ENCODE results near the gene WBP4. TPM values are rescaled to one million over a fixed set of nuclear protein-coding genes. Genes with fewer than 3 reads are reported as not detected.
"Not testable (repeated sequence)": the region's sequence is repeated elsewhere in the genome, so short reads cannot be mapped to it uniquely, and the experiment has no call there.

The WBP4 gene
- total and polyA plus RNA-seq, 4 donors = 3.9 to 6.8 (median 5.5) TPM

GRCh38 chr13:41085961-41086585 lies 24.8 kb downstream of the WBP4 start:
- TF ChIP-seq FOXA1 (IDR thresholded peaks at IDR 0.05) = no peak
- no peak for TF ChIP-seq REST (IDR thresholded peaks at IDR 0.05)
- no peak for TF ChIP-seq ATF3 (IDR thresholded peaks at IDR 0.05)
- no peak for TF ChIP-seq CTCF (IDR thresholded peaks at IDR 0.05; ENCODE audit: low read depth, low read length, missing input control)
- no peak for TF ChIP-seq ZBTB33 (IDR thresholded peaks at IDR 0.05)
- H3K36me3 ChIP-seq (ENCODE audit: control insufficient read depth in 4 of 4, insufficient read depth in 3 of 4, low read depth in 1 of 4, low read length in 3 of 4) = peaks cover 4 to 13% (median 9%) of the 10 kb centered on the region in 4 donors
- no peak for DNase-seq (ENCODE audit: low spot score)
- WGBS = 73% methylated on average over 2 of the region's 2 CpGs
- no peak overlapping the region for H3K27ac ChIP-seq (ENCODE audit: low read depth in 1 of 2, low read length in 2 of 2)
- H3K4me3 ChIP-seq (ENCODE audit: low read depth in 1 of 3, low read length in 3 of 3) = no peak overlapping the region
- no peak overlapping the region for H3K9ac ChIP-seq (ENCODE audit: low read depth in 1 of 2, low read length in 2 of 2)
- no peaks in the 10 kb centered on the region for H3K9me3 ChIP-seq (ENCODE audit: control insufficient read depth in 4 of 4, low read length in 3 of 4)
- H3K4me1 ChIP-seq (ENCODE audit: control insufficient read depth in 4 of 4, insufficient read depth in 4 of 4, low read length in 3 of 4) = no peaks in the 10 kb centered on the region
- H3K27me3 ChIP-seq (ENCODE audit: control insufficient read depth in 4 of 4, insufficient read depth in 4 of 4, low read length in 3 of 4) = no peaks in the 10 kb centered on the region

- H3K36me3 ChIP-seq (ENCODE audit: control insufficient read depth in 4 of 4, insufficient read depth in 3 of 4, low read depth in 1 of 4, low read length in 3 of 4); H3K4me1 ChIP-seq (ENCODE audit: control insufficient read depth in 4 of 4, insufficient read depth in 4 of 4, low read length in 3 of 4); H3K9me3 ChIP-seq (ENCODE audit: control insufficient read depth in 4 of 4, low read length in 3 of 4); H3K27me3 ChIP-seq (ENCODE audit: control insufficient read depth in 4 of 4, insufficient read depth in 4 of 4, low read length in 3 of 4); H3K9ac ChIP-seq (ENCODE audit: low read depth in 1 of 2, low read length in 2 of 2); H3K27ac ChIP-seq (ENCODE audit: low read depth in 1 of 2, low read length in 2 of 2); H3K4me3 ChIP-seq (ENCODE audit: low read depth in 1 of 3, low read length in 3 of 3); DNase-seq (ENCODE audit: low spot score): not testable (repeated sequence)
- WGBS = 93% methylated on average over 2 of the region's 2 CpGs
Measured at GRCh38 chr13:41095681-41096080, 34.4 kb downstream of the WBP4 start.

GRCh38 chr13:41098761-41099160 lies 37.5 kb downstream of the WBP4 start:
- Histone ChIP-seq H3K9ac (ENCODE audit: low read depth in 1 of 2, low read length in 2 of 2) (no peak overlapping the region), H3K27me3 (ENCODE audit: control insufficient read depth in 4 of 4, insufficient read depth in 4 of 4, low read length in 3 of 4) (no peaks in the 10 kb centered on the region), H3K4me1 (ENCODE audit: control insufficient read depth in 4 of 4, insufficient read depth in 4 of 4, low read length in 3 of 4) (peaks cover 0 to 13% (median 7%) of the 10 kb centered on the region in 4 donors), H3K9me3 (ENCODE audit: control insufficient read depth in 4 of 4, low read length in 3 of 4) (no peaks in the 10 kb centered on the region), H3K4me3 (ENCODE audit: low read depth in 1 of 3, low read length in 3 of 3) (no peak overlapping the region), H3K36me3 (ENCODE audit: control insufficient read depth in 4 of 4, insufficient read depth in 3 of 4, low read depth in 1 of 4, low read length in 3 of 4) (no peaks in the 10 kb centered on the region), H3K27ac (ENCODE audit: low read depth in 1 of 2, low read length in 2 of 2) (no peak overlapping the region)
- DNase-seq (ENCODE audit: low spot score) = no peak
- TF ChIP-seq HNF4G (IDR thresholded peaks at IDR 0.05) = no peak
- TF ChIP-seq SP1 (IDR thresholded peaks at IDR 0.05) = no peak
- no peak for TF ChIP-seq JUND (IDR thresholded peaks at IDR 0.05)
- TF ChIP-seq MAX (IDR thresholded peaks at IDR 0.05) = no peak
- no peak for TF ChIP-seq RAD21 (IDR thresholded peaks at IDR 0.05)
- TF ChIP-seq NR2F2 (IDR thresholded peaks at IDR 0.05) = no peak
- no peak for TF ChIP-seq GABPA (IDR thresholded peaks at IDR 0.05 in 1 of 2, conservative IDR thresholded peaks at IDR 0.05 in 1 of 2)
- TF ChIP-seq CTCF (IDR thresholded peaks at IDR 0.05; ENCODE audit: low read depth, low read length, missing input control) = no peak
- WGBS = 99% methylated on average over 1 of the region's 1 CpG
